Measurements from ENCODE around the gene TMEM237.

TMEM237 gene

DNA sequence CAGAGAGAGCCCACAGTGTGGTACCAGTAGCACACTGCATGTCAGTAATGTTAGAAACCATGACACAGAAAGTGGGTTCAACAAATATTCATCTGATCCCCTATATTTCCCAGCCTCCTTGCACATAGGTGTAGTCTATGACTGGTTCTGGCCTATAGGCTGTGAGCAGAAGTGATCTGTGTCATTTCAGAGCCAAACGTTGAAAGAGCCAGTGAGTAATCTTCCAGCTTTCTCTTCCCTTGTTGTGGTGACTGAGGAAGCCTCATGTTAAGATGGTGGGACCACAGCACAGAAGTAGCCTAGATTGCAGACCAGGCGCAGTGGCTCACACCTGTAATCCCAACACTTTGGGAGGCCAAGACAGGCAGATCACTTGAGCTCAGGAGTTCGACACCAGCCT, 4.1 kb downstream of the TMEM237 start:
- DNase-seq, result no peak

- DNase-seq, result no peak
Observed at GRCh38 chr2:201638326-201638725, 5.0 kb downstream of the TMEM237 start.

- no peak for DNase-seq
Observed at GRCh38 chr2:201633661-201634249, 9.5 kb downstream of the TMEM237 start.

- DNase-seq, result no peak
Observed at GRCh38 chr2:201631041-201631440, 12.3 kb downstream of the TMEM237 start.

GRCh38 chr2:201630577-201630976, 12.7 kb downstream of the TMEM237 start:
- no peak for DNase-seq

DNA sequence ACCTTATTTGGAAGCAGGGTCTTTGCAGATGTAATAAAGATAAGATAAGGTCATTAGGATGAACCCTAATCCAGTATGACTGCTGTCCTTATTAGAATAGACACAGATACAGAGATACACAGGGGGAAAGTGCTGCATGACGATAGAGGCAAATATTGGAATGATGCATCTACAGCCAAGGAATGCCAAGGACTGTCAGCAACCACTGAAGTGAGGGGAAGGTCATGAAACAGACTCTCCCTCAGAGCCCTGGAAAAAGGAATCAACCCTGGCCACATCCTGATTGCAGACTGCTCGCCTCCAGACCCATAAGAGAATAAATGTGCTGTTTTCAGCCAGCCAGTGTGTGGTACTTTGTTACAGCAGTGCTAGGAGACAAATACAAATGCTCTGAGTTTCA, 14.8 kb downstream of the TMEM237 start:
- DNase-seq, result no peak

DNA sequence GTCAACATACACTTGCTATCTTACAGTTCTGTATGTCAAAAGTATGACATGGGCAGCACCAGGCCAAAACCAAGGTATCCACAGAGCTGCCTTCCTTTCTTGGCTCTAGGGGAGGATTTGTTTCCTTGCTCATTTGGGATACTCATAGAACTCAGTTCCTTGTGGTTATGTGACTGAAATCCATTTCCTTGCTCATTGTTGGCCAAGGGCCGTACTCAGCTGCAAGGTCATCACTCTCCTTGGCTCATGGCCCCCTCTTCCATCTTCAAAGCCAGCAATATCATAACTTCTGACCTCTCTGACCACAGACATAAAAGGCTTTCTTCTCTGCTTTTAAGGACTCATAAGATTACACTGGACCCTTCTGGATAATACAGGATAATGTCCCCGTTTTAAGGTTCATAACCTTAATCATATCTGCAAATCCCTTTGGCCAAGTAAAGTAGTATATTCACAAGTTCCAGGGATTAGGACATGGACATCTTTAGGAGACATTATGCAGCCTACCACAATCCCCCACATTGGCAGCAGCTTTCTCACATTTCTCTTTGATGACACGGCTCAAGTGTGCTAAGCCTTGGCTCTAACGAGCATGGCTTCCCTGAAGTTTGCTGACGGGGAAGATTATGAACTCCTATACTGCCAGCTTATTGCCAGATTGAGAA, 20.9 kb downstream of the TMEM237 start:
- no peak for DNase-seq

GRCh38 chr2:201621293-201621999, 21.9 kb downstream of the TMEM237 start:
- no peak for DNase-seq

DNA sequence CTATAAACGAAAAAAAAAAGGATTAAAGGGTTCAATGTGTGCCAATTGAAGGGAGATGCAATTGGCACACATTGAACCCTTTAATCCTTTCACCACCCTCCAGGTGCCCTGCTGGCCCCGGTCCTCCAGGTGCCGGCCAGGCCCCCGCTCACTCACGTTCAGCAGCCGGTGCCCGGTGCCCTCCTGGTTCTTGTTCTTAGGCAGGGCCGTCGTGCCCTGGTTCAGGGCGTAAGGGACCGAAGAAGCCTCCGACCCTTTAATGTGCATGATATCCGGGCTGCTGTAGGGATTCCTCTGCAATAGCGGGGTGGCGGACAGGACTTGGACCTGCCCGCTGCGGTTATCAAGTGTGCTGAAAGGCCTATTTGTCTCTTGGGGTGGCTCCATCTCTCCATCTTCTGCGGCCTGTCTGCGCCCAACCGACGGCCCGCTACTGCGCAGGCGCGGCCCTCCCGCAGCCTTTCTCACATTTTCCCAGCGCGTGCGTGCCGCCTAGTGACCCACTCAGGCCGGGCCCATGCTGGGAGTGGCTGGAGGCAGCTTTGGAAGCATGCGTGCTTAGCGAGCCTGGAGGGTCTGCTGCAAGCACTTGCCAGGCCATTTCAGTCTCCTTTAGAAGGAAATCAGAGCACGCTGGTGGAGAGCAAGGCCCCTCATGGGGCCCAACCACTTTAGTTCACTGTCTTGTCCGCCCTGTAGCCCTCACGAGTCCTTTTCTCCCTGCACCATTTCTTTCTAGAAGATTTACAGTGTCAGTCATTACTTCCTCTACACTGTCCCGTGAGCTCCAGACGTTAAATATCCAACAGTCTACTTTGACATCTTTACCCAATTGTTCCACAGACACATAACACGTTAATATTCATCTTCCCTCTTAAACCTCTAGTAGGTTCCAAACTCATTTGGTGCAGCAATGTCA, 24.3 kb downstream of the TMEM237 start:
- DNase-seq, result no peak

- no peak for DNase-seq
Observed at GRCh38 chr2:201608021-201608420, 35.3 kb downstream of the TMEM237 start.

GRCh38 chr2:201607568-201607967, 35.7 kb downstream of the TMEM237 start:
- DNase-seq, result no peak

- DNase-seq, result no peak
Observed at GRCh38 chr2:201600906-201601305, 42.4 kb downstream of the TMEM237 start.

- DNase-seq, result no peak
Observed at GRCh38 chr2:201597397-201597796, 45.9 kb downstream of the TMEM237 start.

DNA sequence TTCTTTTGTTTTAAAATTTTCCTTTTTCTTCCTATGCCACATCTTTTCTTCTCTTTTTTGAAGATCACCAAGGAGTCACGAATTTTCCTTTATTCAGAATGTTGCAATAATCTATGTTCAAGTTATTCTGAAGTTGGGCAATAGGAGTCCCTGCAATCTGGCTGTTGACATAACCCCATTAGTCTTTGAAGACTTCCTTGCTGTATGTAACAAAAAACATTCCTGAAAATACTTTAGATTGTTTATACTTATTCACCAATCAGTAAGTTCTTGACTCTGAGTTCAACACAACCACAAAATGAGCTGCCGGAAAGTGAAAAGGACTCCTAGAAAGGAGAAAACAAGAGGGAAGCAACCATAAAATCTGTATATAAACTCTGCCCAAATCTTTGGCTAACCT, 62.8 kb downstream of the TMEM237 start:
- no peak for DNase-seq

- no peak for DNase-seq
Observed at GRCh38 chr2:201579536-201579935, 63.8 kb downstream of the TMEM237 start.

- no peak for DNase-seq
Observed at GRCh38 chr2:201575971-201576370, 67.3 kb downstream of the TMEM237 start.

- DNase-seq, result no peak
Observed at GRCh38 chr2:201574766-201575165, 68.5 kb downstream of the TMEM237 start.

GRCh38 chr2:201572846-201573508, 70.3 kb downstream of the TMEM237 start:
- no peak for DNase-seq

All from stimulated activated CD4-positive, alpha-beta T cell treated with anti-CD3 and anti-CD28 coated beads, Interleukin-4, amount 100 ng/mL, for 24 hours (primary cell).